HG02571 (cell line): ENCODE measurements around the gene CPVL.

Source experiments
- ATAC-seq: cut with Tn5 transposase; IDR thresholded peaks from one replicate; pipeline ENCODE4 v1.9.1; 2021; ENCODE audit warnings: mild to moderate bottlenecking, moderate library complexity; ENCODE audit not compliant: unreplicated experiment

Gene CPVL

GRCh38 chr7:28980451-28981160, 165.7 kb downstream of the CPVL start:
- ATAC-seq, result no peak

- no peak for ATAC-seq
These were observed 166.6 kb downstream of the CPVL start for GRCh38 chr7:28979776-28980175.

GRCh38 chr7:28977881-28978280, 168.5 kb downstream of the CPVL start:
- ATAC-seq, result no peak

- no peak for ATAC-seq
These were observed 170.3 kb downstream of the CPVL start for GRCh38 chr7:28976022-28976421.

GRCh38 chr7:28973591-28973990, 172.7 kb downstream of the CPVL start:
- ATAC-seq, result no peak

- ATAC-seq, result no peak
These were observed 182.3 kb downstream of the CPVL start for GRCh38 chr7:28964056-28964455.

- ATAC-seq, result no peak
These were observed 184.4 kb downstream of the CPVL start for GRCh38 chr7:28961972-28962371.

GRCh38 chr7:28960071-28960840, 186.1 kb downstream of the CPVL start:
- ATAC-seq, result no peak

- ATAC-seq, result no peak
These were observed 187.4 kb downstream of the CPVL start for GRCh38 chr7:28958980-28959347.

GRCh38 chr7:28958235-28958979, 187.9 kb downstream of the CPVL start, which contains the start of gene TRIL:
TSS of gene TRIL (minus strand) at chr7:28958330. CDS start at chr7:28958046, 284 bp downstream.
- no peak for ATAC-seq

- ATAC-seq, result no peak
These were observed 188.5 kb downstream of the CPVL start for GRCh38 chr7:28957751-28958234.

- ATAC-seq, result no peak
These were observed 189.1 kb downstream of the CPVL start for GRCh38 chr7:28957064-28957750.

GRCh38 chr7:28956608-28957063, 189.7 kb downstream of the CPVL start:
- no peak for ATAC-seq

GRCh38 chr7:28955718-28956607, 190.4 kb downstream of the CPVL start:
- no peak for ATAC-seq

- ATAC-seq, result no peak
These were observed 191.0 kb downstream of the CPVL start for GRCh38 chr7:28955356-28955717.

GRCh38 chr7:28954946-28955345, 191.4 kb downstream of the CPVL start:
- ATAC-seq, result no peak

- no peak for ATAC-seq
These were observed 191.9 kb downstream of the CPVL start for GRCh38 chr7:28954471-28954870.

GRCh38 chr7:28953633-28954032, 192.7 kb downstream of the CPVL start:
- no peak for ATAC-seq
